ENCODE measurements around the gene MYL10. TPM values are rescaled to one million over a fixed set of nuclear protein-coding genes. Genes with fewer than 3 reads are reported as not detected.

MYL10 gene
- total RNA-seq = not detected

DNA sequence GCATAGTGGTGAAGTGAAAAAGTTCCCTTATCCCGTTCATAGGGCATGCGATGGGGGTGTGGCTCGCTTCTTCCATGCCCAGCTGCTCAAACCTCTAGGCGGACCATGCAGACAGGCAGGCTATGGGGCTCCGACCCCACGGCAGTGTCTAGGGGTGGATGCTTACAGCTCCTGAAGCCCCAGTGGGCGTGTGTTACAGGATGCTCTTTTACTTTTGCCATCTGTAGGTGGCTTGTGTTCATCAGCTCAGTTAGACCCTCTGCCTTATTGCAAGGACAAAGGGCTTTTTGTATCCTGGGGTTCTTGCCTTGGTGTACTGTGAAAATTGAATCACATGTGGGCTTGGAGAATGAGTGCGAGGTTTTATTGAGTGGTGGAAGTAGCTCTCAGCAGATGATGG, at the start of gene MYL10:
Gene MYL10, minus strand, starts transcription at position 126 of the 400 bp plus-strand sequence. CDS start 178 bp downstream, outside the sequence.
- no peak for TF ChIP-seq CTCF (IDR thresholded peaks at IDR 0.05)
- H3K36me3 Mint-ChIP-seq (ENCODE audit: low read depth) = no peaks in the 10 kb centered on the region
- ATAC-seq (no peak), DNase-seq (no peak)
- no peak within 1 kb of the TSS for H3K4me3 Mint-ChIP-seq
- H3K27ac Mint-ChIP-seq = no peak within 1 kb of the TSS
- peaks cover 2% of the 10 kb centered on the region for H3K9me3 Mint-ChIP-seq
- POLR2A ChIA-PET = no interaction called here
- intact Hi-C loops (cut with micrococcal nuclease) = no loop called here
- peaks cover 13% of the 10 kb centered on the region for H3K27me3 Mint-ChIP-seq
- CTCF ChIA-PET = no interaction called here
- H3K4me1 Mint-ChIP-seq (ENCODE audit: low read depth) = peaks cover 6% of the 10 kb centered on the region

DNA sequence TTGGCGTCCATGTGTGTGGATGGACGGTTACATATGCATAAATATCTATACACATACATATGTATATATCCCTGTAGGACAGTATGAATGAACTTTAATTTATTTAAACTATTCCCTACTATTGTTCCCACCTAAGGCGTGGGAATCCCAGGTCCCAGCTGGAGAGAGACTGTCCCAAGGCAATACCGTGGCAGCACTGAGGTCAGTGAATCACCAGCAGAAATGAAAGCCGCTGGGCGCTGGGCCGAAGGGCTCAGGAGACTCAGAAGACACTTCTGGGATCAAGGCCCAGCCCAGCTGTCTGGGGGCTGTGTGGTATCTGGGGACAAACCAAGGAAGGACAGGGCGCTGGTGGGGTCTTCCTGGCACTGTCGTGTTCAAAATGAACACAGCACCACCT, 49.6 kb upstream of the MYL10 start:
- no peaks in the 10 kb centered on the region for H3K27me3 Mint-ChIP-seq
- no peak overlapping the region for H3K27ac Mint-ChIP-seq
- no peaks in the 10 kb centered on the region for H3K9me3 Mint-ChIP-seq
- DNase-seq (no peak), ATAC-seq (no peak)
- no peak for TF ChIP-seq CTCF (IDR thresholded peaks at IDR 0.05)
- ChIA-PET POLR2A (interaction anchor here (0.6 kb wide), 1 partner anchor 302 kb away, joined by 3 read pairs; no protein-coding TSS in a partner anchor), CTCF (interaction anchor here (1.2 kb wide), 1 partner anchor 140 kb away, joined by 3 read pairs; no protein-coding TSS in a partner anchor)
- no peaks in the 10 kb centered on the region for H3K36me3 Mint-ChIP-seq (ENCODE audit: low read depth)
- intact Hi-C loops (cut with micrococcal nuclease) = no loop called here
- H3K4me1 Mint-ChIP-seq (ENCODE audit: low read depth) = no peaks in the 10 kb centered on the region
- no peak overlapping the region for H3K4me3 Mint-ChIP-seq

- H3K27me3 Mint-ChIP-seq = no peaks in the 10 kb centered on the region
- DNase-seq (no peak), ATAC-seq (no peak)
- CTCF ChIA-PET = interaction anchor here (1.2 kb wide), 1 partner anchor 139 kb away, joined by 3 read pairs; no protein-coding TSS in a partner anchor
- no peak overlapping the region for H3K4me3 Mint-ChIP-seq
- H3K4me1 Mint-ChIP-seq (ENCODE audit: low read depth) = no peaks in the 10 kb centered on the region
- intact Hi-C loops (cut with micrococcal nuclease) = no loop called here
- no peak for TF ChIP-seq CTCF (IDR thresholded peaks at IDR 0.05)
- H3K27ac Mint-ChIP-seq = no peak overlapping the region
- POLR2A ChIA-PET = no interaction called here
- no peaks in the 10 kb centered on the region for H3K36me3 Mint-ChIP-seq (ENCODE audit: low read depth)
- peaks cover 2% of the 10 kb centered on the region for H3K9me3 Mint-ChIP-seq
Observed at GRCh38 chr7:101677797-101678479, 48.8 kb upstream of the MYL10 start.

DNA sequence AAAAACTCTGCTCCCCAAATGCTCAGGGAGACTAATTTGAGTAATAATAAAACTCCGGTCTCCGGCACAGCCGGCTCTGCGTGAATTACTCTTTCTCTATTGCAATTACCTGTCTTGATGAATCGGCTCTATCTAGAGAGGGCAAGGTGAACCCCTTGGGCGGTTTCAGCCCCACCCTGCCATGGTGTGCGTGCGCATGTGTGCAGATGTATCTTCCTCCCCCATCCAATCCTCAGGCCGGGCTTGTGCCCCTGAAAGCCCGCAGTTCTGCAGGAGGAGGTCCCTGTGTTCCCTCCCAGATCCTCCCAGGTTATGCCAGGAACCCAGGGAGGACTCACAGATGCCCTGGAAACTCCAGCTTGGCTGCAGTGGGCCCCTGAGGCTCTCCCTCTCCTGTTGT, 48.3 kb upstream of the MYL10 start:
- H3K27me3 Mint-ChIP-seq = no peaks in the 10 kb centered on the region
- no peak overlapping the region for H3K27ac Mint-ChIP-seq
- peaks cover 2% of the 10 kb centered on the region for H3K9me3 Mint-ChIP-seq
- intact Hi-C loops (cut with micrococcal nuclease) = no loop called here
- no peak for TF ChIP-seq CTCF (IDR thresholded peaks at IDR 0.05)
- no peak overlapping the region for H3K4me3 Mint-ChIP-seq
- no peaks in the 10 kb centered on the region for H3K36me3 Mint-ChIP-seq (ENCODE audit: low read depth)
- ATAC-seq = no peak
- ChIA-PET POLR2A (no interaction called here), CTCF (no interaction called here)
- no peaks in the 10 kb centered on the region for H3K4me1 Mint-ChIP-seq (ENCODE audit: low read depth)
- no peak for DNase-seq

DNA sequence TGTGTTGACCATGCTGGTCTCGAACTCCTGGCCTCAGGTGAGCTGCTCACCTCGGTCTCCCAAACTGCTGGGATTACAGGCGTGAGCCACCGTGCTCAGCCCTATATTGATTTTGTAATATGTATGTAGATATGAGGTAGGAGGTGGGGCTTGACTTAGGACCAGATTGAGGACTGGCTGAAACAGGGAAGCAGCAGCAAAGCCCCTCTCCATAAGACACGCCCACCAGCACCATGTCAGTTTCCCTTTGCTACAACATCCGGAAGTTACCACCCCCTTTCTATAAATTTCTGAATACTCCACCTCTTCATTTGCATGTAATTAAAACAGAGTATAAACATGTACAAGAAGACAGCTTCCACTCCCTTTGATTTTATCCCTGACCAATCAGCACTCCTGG, 47.9 kb upstream of the MYL10 start:
- intact Hi-C loops (cut with micrococcal nuclease) = no loop called here
- ATAC-seq = no peak
- no peaks in the 10 kb centered on the region for H3K4me1 Mint-ChIP-seq (ENCODE audit: low read depth)
- ChIA-PET POLR2A (no interaction called here), CTCF (no interaction called here)
- no peak overlapping the region for H3K4me3 Mint-ChIP-seq
- H3K27ac Mint-ChIP-seq = no peak overlapping the region
- H3K9me3 Mint-ChIP-seq = peaks cover 2% of the 10 kb centered on the region
- no peak for TF ChIP-seq CTCF (IDR thresholded peaks at IDR 0.05)
- no peaks in the 10 kb centered on the region for H3K27me3 Mint-ChIP-seq
- no peaks in the 10 kb centered on the region for H3K36me3 Mint-ChIP-seq (ENCODE audit: low read depth)
- DNase-seq = no peak

All from activated CD8-positive, alpha-beta T cell treated with anti-CD3 and anti-CD28 coated beads for 36 hours (primary cell).